NCI-H526 (cell line): Measurements from ENCODE around the gene BLVRB.
"Not testable (repeated sequence)": the region's sequence is repeated elsewhere in the genome, so short reads cannot be mapped to it uniquely, and the experiment has no call there.

Experiments used
- DNase-seq, 2 experiments: peaks; one replicate each; lab custom pipeline; 2025; lab: John Stamatoyannopoulos, UW

The BLVRB gene

DNA sequence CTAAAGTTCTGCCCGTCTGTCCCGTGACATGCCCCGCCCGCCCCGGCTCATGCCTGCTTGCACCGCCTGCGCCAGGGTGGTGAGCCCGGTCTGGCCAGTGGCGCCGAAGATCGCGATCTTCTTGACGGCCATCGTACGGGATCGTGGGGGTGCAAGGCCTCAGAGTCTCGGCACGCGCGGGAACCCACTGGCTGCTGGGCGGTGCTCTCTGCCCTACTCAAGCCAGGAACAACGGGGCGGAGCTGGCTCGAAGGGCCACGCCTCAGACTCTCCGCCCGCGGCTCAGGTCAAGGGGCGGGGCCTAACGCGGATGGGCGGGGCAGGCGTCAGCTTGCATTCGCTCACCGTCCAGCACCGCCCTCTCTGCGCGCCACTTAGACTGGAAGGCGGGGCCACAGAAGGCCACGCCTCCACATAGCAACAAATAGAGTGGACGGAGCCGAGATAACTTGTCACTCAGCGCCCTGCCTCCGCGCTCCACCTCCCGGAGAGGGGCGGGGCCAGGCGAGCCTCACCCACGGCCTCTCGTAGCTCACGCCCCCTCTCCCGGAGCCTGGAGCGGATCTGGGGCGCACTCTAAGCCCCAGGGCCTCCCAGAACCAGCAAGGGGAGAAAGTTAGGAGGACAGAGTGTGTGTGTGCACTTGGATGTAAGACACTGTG lies at the start of gene BLVRB:
Gene BLVRB (minus strand): TSS at position 189 of the 662 bp plus-strand sequence. CDS start 57 bp downstream, at position 132.
- DNase-seq: peak; percentile 97 to 99

DNA sequence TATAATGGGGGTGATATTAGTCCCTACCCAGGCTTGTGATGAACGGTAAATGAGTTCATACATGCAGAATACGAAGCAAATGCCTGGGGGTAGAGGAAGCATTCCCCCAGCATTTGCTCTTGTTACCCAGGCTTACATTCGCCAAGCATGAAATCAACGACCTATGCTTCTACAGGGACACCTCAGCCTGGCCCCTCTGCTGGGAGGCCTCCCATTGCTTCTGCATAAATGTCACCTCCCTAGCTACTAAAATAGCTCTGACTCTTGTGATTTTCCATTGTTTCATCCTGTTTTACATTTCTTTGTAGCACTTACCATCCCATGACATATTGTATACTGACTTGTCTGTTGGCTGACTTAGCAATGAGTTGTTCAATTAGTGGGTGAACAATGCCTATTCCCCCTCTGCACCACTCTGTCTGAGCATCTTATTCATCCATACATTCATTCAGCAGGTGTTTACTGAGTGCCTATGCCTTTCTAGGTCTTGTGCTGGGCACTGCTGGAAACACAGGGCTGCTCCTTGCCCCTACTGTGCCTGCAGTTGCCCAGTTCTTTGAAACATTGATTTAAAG lies 48.3 kb upstream of the BLVRB start:
- no peak for DNase-seq

DNA sequence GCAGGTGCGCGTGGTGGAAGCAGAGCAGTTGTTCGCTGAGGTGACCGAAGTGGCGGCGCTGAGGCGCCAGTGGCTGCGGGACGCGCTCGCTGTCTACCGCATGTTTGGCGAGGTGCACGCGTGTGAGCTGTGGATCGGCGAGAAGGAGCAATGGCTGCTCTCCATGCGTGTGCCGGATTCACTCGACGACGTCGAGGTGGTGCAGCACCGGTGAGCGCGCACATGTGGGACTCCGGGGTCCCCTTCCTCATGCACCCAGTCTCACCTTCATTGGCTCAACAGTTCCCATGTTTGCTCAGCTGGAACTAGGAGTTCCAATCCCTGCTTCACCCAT lies 47.8 kb upstream of the BLVRB start:
- DNase-seq: no peak

DNA sequence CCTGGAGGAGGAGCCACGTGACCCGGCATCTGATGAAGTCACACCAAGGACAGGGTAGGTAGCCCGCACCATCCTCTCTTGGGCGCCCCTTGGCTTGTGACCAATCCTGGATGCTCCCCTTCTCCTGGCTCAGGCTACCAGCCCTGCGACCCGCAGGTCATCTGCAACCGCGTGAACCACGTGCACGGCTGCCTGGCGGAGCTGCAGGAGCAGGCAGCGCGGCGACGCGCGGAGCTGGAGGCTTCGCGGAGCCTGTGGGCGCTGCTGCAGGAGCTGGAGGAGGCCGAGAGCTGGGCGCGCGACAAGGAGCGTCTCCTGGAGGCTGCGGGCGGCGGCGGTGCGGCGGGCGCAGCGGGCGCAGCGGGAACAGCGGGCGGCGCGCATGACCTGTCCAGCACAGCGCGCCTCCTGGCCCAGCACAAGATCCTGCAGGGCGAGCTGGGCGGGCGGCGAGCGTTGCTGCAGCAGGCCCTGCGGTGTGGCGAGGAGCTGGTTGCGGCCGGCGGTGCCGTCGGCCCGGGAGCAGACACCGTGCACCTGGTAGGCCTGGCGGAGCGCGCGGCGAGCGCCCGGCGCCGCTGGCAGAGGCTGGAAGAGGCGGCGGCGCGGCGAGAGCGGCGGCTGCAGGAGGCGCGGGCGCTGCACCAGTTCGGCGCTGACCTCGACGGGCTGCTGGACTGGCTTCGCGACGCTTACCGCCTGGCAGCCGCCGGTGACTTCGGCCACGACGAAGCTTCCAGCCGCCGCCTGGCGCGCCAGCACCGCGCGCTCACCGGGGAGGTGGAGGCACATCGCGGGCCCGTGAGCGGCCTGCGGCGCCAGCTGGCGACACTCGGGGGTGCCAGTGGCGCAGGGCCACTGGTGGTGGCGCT lies 47.2 kb upstream of the BLVRB start:
- DNase-seq: peak in 1 of 2 experiments; percentile 73

DNA sequence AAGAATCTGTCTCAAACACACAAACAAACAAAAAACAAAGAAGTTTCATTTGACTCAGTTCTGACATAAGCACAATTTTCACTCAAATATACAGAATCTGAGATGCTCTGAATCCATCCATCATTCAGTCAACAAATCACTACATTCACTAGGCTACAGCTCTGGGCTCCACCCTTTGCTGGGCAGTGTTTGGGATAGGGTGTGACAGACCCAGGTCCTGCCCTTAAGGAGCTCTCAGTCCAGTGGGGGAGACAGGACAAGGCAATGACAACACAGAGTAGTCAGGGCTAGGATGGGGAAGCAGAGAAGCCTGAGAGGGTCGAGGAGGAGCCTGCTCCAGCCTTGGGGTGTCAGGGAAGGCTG lies 46.5 kb upstream of the BLVRB start:
- DNase-seq: no peak

DNA sequence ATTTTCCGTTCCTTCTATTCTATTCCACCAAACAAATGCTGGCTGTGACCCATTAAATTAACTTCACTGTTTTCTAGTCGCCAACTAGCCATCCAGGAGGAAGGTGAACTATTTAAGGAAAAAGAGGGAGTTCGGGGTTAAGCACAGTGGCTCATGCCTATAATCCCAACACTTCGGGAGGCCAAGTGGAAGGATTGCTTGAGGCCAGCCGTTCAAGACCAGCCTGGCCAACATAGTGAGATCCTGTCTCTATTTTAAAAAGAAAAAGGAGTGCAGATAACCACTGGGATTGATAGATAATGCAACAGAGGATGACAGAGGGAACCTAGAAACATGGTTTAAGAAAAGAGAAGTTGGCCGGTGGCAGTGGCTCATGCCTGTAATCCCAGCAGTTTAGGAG lies 45.9 kb upstream of the BLVRB start:
- DNase-seq: no peak

DNA sequence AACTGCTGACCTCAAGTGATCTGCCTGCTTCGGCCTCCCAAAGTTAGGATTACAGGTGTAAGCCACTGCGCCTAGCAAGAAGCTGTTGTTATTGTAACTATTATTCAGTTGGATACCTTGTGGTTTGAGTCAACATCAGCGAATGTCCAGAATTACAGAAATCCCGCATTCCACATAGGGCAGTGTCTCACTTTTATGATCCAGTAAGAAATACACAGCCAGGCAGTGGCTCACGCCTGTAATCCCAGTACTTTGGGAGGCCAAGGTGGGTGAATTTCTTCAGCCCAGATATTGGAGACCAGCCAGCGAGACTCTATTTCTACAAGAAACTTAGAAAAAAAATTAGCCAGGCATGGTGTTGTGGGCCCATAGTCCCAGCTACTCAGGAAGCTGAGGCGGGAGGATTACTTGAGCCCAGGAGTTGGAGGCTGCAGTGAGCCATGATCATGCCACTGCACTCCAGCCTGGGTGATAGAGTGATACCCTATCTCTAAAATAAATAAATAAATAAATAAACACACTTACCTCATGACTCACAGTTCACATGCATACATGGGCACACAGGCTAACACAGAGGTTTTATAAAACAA lies 45.1 kb upstream of the BLVRB start:
- DNase-seq: no peak

DNA sequence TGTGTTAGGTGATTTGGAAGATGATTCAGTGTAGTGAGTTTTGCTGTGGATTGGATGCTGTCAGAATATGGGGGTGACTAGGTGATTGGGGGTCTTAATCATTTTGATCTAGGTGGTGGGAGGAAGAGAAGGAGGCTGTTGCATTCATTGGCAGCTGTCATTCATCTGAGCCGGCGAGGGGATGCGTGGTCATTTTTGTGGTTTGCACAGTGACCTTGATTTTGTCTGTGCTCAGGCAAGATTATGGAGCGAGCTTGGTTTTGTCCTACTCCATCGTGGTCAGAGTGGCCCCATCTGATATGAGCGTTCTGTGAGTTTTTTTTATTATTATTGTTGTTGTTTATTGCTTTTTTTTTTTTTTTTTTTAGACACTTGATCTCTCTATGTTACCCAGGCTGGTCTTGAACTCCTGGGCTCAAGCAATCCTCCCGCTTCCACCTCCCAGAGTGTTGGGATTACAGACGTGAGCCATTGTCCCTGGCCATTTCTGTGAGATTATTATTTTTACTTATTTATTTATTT lies 43.3 kb upstream of the BLVRB start:
- no peak for DNase-seq

DNA sequence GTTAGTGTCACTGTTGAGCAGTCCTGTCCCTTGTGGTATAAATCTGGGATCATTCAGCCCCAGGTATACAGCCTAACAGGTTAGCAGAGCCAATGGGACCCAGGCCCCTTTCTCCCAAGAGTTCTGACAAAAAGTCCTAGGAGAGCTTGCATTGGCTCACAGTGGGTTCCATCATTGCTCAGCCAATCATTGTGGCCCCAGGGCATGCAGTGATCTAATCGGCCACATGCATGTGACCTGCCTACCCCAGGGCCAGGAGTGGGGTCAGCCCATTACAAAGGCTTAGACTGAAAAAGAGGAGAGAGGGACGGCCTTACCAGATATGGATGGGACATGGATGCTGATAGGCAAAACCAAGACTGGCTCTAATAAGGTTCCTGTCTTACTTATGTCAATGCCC lies 42.3 kb upstream of the BLVRB start:
- no peak for DNase-seq

DNA sequence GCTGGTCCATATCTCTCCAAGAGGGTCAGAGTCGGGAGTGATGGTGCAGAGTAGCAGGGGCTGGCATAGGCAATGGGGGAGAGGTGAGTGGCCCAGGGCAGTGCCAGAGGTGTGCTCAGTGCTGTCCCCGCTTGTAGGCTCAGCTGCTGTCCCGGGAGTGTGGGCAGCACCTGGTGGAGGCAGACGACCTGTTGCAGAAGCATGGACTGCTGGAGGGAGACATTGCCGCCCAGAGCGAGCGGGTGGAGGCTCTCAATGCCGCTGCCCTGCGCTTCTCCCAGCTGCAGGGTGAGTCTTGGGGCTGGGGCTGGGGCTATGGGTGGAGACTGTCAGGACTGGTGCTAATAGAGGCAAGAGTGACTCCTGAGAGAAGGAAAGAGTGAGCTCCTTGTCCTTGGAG lies 40.6 kb upstream of the BLVRB start:
- DNase-seq: no peak

DNA sequence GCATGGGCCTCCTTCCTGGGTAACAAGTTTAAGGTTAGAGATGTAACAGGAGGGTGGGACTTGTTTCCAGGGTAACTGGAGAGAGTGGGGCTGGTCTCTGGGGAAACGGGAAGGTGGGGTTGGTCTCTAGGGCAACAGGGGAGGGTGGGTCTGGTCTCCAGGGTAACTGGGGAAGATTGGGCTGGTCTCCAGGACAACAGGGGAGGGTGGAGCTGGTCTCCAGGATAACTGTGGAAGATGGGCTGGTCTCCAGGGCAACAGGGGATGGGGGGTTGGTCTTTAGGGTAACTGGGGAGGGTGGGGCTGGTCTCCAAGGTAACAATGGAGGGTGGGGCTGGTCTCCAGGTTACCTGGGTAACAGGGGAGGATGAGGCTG lies 37.8 kb upstream of the BLVRB start:
- DNase-seq: peak in 1 of 2 experiments; percentile 36

DNA sequence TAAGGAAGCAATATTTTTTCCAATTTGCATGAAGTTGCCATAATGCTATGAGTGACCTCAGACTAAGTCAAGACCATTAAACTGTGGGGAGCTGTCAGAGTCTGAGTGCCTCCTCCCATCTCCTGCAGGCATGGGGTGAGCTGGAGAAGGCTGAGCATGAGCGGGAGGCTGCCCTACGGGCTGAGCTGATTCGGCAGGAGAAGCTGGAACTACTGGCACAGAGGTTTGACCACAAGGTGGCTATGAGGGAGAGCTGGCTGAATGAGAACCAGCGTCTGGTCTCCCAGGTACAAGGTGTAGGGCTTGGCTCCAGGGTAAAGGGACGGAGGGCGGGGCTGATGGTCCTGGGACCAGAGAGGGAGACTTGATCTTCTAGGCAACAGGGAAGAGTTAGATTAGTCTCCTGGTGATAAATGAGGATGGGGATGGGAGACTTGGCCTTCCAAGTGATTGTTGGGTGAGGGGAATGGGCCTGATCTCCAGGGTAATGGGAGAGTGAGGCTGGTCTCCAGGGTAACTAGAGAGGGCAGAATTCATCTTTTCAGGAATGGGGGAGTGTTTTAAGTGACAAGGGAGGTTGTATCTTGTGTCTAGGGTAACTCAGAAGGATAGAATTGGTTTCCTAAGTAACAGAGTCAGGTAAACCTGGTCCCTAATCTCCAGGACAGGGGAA lies 37.2 kb upstream of the BLVRB start:
- peak in 1 of 2 experiments; percentile 61 for DNase-seq

DNA sequence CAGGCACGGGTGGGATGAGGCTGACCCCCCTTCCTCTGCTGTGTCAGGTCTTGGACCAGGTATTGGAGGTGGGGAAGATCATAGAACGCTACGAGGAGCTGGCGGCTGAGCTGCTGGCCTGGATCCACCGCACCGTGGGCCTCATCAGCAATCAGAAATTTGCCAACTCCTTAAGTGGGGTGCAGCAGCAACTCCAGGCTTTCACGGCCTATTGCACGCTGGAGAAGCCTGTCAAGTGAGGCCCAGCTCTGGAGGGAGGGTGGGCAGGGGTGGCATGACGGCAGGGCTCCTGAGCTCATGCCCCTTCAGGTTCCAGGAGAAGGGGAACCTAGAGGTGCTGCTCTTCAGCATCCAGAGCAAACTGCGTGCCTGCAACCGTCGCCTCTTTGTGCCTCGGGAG lies 36.5 kb upstream of the BLVRB start:
- DNase-seq: no peak

DNA sequence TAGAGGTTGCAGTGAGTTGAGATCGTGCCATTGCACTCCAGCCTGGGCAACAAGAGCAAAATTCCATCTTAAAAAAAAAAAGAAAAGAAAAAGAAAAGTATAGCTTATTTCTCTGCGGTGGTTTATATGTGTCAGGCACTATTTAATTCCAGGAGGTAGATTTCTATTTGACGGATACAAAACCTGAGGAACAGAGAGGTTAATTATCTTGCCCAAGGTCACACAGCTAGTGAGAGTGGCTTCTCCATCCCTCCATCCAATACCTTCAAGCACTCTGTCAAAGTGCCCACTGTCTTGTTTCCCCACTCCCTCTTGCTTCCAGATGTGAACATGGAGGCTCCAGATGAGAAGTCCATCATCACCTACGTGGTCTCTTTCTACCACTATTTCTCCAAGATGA lies 36.1 kb upstream of the BLVRB start:
- DNase-seq: no peak

DNA sequence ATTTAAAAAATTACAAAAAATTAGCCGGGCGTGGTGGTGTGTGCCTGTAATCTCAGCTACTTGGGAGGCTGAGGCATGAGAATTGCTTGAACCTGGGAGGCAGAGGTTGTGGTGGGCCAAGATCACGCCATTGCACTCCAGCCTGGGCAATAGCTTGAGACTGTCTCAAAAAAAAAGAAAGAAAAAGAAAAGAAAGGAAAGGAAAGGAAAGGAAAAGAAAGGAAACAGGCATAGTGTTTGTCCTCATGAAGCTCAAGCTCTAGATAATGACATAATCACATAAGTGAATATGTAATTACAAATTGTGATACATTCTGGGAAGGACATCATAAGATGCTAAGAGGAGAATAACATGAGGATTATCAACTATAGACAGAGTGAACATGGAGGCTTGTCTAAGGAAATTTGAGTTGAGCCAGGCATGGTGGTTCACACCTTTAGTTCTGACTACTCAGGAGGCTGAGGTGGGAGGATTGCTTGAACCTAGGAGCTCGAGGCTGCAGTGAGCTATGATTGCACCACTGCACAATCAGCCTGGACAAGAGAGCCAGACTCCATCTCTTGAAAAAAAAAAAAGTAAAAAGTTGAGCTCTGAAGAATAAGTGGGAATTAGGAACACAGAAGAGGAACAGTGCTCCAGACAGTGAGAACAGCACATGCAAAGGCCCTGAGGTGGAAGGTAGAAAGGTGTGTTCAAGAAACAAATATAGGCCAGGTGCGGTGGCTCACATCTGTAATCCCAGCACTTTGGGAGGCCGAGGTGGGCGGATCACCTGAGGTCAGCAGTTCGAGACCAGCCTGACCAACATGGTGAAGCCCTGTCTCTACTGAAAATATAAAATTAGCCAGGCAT lies 35.4 kb upstream of the BLVRB start:
- DNase-seq: not testable (repeated sequence)

DNA sequence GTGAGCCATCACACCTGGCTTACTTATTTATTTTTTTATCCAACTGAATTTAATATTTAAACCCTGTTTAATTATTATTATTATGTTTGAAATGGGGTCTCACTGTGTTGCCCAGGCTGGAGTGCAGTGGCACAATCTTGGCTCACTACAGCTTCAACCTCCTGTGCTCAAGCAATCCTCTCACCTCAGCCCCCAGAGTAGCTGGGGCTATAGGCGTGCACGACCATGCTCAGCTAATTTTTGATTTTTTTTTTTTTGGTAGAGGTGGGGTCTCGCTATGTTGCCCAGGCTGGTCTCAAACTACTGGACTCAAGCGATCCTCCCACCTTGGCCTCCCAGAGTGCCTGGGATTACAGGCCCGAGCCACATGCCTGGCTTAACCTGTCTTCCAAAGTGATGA lies 33.8 kb upstream of the BLVRB start:
- DNase-seq: no peak

DNA sequence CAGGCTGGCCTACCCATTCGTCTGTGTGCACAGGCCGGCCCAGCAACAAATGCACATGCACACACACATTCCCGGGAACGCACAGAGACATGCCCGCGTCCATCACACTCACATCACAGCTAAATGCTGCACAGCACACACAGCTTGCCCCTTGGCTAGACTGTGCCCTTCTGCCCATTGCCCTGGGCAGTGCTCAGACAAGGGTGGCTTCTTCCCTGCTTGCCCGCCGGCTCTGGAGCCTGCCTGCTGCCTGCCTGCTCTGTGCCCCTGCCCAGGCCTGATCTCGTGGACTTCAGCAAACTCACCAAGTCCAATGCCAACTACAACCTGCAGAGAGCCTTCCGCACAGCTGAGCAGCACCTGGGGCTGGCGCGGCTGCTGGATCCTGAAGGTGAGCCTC lies 31.7 kb upstream of the BLVRB start:
- no peak for DNase-seq

DNA sequence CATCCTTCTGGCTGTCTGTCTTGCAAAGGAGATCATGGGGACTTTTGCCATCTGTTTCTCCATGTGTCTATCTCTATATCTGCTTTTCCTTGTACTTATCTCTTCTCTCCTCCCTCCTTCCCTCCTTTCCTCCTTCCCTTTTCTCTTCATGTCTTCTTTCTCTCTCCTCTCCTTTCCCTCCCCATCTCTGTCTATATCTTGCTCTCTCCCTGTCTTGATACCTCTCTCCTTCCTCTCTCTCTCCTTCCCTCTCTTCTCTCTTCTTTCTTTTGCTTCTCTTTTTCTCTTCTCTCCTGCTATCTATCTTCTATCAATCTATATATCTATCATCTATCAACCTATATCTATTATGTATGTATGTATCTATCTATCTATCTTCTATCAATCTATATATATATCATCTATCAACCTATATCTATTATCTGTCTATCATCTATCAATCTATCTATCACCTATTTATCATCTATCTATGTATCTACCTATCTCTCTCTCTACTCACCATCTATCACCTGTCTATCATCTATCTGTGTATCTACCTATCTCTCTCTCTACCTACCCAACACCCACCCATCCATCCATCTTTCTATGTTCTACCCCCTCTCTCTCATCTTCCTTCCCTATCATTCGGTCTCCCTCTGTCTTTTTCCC lies 28.8 kb upstream of the BLVRB start:
- DNase-seq: no peak

DNA sequence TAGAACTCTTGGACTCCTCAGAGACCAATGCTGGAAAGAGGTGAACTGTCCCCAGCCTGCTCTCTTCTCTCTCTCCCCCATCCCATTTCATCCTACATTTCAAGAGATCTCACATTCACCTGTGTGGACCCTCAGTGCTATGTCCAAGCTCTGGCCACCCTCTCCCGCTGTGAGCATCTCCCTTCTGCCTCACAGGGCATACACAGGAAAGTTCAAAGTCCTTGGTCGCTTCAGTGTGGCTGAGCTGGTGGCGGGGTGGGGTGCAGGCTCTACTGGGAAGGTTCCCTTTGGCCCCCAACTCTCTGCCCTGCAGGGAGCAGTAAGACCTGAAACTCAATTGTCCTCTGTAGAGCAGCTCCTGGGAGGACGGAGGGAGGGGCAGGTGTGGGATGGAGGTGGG lies 28.2 kb upstream of the BLVRB start:
- DNase-seq: no peak

DNA sequence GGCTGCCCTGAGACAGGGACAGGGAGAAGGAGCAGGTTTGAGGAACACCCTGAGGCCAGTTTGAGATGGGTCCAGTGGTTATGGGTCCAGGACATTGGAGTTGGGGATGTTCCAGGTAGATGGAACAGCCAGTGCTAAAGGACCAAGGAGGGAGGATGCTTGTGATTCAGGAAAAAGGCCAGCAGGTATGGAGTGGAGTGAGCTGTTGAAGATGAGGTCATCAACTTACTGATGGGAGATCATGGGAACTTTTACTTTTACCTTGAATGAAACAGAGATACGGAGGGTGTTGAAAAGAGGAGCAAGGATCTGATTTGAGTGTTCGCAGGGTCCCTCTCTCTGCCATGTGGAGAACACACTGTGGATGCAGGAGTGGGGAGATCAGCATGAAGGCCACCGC lies 26.7 kb upstream of the BLVRB start:
- no peak for DNase-seq

DNA sequence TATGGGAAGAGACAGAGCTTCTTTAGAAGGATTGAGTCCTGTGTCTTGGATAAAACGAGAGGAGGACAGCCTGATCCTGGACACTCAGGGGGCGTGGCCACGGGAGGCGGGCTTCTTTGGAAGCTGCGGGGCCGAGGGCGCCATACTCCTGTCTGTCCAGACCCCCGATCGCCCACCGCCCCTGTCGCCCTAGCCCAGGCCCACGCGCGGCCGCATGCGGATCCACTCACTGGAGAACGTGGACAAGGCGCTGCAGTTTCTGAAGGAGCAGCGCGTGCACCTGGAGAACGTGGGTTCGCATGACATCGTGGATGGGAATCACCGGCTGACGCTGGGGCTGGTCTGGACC lies 24.3 kb upstream of the BLVRB start:
- DNase-seq: no peak
